HG02642 (cell line): ENCODE results near the gene HOXB13.
"Not testable (repeated sequence)": the region's sequence is repeated elsewhere in the genome, so short reads cannot be mapped to it uniquely, and the experiment has no call there.

Experiments
- ATAC-seq: cut with Tn5 transposase; IDR thresholded peaks from one replicate; pipeline ENCODE4 v1.9.1; 2021; ENCODE audit warnings: mild to moderate bottlenecking; ENCODE audit not compliant: unreplicated experiment, poor library complexity

The HOXB13 gene

DNA sequence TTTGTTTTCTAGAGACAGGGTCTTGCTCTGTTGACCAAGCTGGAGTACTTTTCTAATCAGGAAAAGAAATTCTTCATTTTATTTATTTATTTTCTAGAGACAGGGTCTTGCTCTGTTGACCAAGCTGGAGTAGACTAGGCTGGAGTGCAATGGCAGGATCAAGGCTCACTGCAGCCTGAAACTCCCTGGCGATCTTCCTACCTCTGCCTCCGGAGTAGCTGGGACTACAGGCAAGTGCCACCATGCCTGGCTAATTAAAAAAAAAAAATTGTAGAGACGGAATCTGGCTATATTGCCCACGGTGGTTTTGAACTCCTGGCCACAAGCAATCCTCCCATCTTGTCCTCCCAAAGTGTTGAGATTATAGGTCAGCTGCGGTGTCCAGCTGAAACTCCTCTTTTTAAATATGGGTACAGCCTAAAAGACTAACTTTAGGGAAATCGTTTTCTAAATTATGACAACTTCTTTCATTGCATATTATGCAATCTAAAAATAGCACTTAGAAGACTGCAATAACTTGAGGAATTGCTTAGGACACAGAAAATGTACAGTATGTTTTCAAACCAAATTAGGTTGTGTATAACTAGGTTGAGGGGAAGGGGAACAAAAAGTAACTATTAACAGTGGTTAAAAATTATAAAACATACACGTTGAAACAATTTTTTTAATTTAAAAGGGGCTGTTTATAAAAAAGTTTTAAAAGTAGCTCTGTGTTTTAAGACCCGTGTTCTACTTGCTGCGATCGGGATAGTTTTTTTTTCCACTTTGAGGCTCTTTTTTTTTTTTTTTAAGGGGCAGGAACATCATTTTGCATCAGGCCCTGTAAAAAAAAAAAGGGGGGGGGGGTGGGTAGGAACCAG, 11.0 kb downstream of the HOXB13 start:
- ATAC-seq, result no peak

- ATAC-seq, result not testable (repeated sequence)
Measured at GRCh38 chr17:48716549-48716948, 12.0 kb downstream of the HOXB13 start.

GRCh38 chr17:48715496-48716399, 12.8 kb downstream of the HOXB13 start:
- no peak for ATAC-seq

- ATAC-seq, result no peak
Measured at GRCh38 chr17:48711128-48711527, 17.4 kb downstream of the HOXB13 start.

DNA sequence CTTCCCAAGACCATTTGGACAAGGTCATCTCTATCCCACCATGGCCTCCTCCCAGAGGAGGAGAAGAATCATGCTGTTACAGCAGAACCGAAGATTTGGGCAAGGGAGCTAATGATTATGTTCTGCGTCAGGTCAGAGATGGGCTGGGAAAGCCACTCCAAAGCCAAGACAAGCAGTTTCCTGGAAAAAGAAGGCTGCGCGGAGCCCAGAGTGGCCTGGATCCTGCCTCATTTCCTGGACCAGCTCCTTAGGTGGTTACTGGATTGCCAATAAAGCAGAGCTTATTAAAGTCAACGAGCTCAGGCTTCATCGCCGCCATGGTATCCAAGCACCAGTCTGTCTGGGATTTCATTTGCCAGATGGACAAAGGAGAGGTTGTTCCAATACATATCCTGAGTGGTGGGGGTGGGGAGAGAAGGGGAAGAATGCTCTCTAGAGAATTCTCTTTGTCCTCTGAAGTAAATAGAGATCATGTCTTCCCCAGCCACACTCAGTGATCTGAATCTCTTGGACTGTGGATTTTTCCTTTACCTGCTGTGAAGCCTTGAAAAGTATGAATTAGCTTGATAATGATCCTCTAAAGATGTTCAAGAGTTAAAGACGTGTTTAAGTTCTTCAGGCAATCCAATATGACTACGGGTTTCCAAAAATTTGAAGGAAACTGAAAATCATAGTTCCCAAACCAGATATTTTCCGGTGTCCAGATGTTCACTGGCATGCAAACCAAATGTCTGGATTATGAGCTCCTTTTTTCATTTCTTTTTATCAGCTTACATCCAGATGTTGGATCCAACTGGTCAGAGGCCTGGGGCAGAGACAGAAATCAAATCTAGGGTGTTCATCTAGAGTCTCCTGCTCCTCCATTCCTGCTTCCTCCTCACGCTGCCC, 23.9 kb downstream of the HOXB13 start:
- no peak for ATAC-seq

GRCh38 chr17:48701864-48702532, 26.6 kb downstream of the HOXB13 start:
- ATAC-seq, result no peak

GRCh38 chr17:48693178-48693577, 35.4 kb downstream of the HOXB13 start:
- ATAC-seq, result no peak

GRCh38 chr17:48692049-48692448, 36.5 kb downstream of the HOXB13 start:
- ATAC-seq, result no peak

DNA sequence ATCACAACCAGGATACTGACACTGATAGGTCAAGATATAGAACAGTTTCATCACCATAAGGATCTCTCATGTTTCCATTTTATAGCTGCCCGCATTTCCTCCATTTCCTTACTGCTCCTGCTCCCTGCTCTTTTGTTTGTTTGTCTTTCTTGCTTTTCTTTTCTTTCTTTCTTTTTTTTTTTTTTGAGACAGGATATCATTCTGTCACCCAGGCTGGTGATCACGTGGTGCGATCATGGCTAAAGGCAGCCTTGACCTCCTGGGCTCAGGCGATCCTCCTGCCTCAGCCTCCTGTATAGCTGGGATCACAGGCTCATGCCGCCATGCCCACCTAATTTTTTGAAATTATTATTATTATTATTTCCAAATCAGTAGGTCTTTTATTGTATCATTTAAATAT, 37.9 kb downstream of the HOXB13 start:
- no peak for ATAC-seq

DNA sequence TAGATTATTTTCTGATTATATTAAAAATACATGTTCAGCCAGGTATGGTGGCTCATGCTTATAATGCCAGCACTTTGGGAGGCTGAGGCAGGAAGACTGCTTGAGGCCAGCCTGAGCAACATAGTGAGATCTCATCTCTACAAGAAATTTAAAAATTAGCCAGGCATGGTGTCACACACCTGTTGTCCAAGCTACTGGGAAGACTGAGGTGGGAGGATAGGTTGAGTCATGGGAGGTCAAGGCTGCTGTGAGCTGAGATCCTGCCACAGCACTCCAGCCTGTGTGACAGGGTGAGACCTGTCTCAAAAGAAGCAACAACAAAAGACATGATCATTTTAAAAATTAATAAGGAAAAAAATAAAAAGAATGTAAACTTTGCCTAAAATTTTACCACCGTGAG, 46.9 kb downstream of the HOXB13 start:
- ATAC-seq, result no peak

DNA sequence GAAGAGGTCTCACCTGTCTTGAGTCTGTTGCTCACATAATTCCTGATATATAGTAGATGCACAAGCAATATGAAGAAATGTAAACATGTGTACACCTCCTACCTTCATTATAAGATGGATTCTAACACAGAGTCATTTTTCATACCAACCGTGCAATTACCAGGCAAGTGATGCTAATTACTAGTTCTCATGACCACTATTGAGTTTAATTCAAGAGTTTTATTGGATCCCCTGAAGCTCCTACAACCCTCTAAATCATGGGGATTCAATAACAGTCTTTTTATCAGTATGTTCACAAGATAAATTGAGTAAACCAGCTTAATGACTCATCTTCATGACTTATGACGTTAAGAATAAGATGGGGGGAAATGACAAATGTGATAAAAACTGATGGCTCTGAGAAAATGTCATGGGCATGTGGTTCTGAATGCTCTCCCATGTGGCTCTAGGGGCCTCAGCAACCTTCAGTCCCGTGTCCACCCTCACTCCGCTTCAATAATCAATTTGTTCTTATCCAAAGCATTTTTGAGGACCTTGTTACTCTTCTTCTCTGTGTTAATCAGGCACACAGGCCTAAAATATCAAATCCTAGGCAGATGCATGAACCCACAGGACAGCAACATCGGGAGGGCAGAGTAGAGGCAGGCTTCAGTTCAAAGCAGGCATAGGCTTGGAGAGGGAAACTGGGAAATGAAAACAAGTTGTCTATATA, 49.0 kb downstream of the HOXB13 start:
- ATAC-seq, result no peak

DNA sequence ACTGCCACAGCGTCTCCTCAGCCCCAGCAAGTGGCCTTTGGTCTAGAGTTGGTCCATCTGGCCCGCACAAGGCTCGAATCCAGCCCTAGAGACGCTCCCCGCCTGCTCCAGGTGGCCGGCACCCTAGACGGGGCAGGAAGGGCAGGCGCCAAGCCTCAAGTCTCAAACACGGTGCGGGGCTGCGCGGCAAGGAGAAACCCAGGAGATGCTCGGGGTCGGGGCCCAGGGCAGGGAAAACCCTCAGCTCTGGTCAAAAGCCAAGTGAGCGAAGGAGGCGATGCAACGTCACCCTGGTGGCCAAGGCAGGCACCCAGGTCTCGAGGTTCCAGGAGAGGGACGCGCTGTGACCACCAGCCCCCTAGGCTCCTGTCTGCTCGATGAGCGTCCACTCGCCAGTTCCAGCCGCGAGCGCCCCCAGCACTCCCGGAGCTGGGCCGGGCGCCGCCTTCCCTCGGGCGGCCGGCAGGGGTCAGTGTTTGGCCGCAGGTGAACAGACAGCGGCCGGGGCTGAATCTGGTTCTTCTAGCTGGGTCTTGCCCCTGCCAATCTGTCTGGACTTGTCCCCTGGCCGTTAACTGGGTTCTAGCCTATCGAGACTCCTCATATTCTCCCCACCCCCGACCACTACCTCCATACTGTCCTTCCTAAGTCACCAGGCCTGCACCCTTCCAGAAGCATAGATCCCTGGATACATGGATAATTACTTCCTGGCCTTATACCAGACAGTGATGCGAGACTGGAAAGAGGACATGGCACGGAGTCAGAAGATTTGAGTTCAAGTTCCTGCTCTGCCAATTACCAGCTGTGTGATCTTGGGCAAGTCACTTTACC, 50.2 kb downstream of the HOXB13 start:
- ATAC-seq, result peak; percentile 76

DNA sequence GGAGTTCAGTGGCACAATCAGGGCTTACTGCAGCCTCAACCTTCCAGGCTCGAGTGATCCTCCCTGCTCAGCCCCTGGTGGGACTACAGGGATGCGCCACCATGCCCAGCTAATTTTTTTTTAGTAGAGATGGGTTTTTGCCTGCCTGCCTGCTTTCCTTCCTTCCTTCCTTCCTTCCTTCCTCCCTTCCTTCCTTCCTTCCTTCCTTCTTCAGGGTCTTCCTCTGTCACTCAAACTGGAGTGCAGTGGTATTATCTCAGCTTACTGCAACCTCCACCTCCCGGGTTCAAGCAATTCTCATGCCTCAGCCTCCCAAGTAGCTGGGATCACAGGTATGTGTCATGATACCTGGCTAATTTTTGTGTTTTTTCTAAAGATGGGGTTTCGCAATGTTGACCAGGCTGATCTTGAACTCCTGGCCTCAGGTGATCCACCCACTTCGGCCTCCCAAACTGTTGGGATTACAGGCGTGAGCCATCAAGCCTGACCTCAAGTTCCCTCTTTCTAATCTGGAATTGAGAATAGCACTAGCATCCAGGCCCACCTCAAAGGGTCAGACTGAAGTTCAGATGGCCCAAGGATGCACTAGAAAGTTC, 51.5 kb downstream of the HOXB13 start:
- ATAC-seq, result no peak
